ENCODE results near the gene CFAP410. TPM values are rescaled to one million over a fixed set of nuclear protein-coding genes. Genes with fewer than 3 reads are reported as not detected.

The CFAP410 gene
- polyA plus RNA-seq, 1 donor from 2014 or later, result 36.5 TPM

- no peaks in the 10 kb centered on the region for H3K27me3 ChIP-seq (ENCODE audit: insufficient read depth, low read depth, low read length)
- TF ChIP-seq MXI1 (conservative IDR thresholded peaks at IDR 0.05; ENCODE audit: poor library complexity, severe bottlenecking) (no peak), CTCF (IDR thresholded peaks at IDR 0.05; ENCODE audit: poor library complexity, severe bottlenecking) (no peak), EZH2 (IDR thresholded peaks at IDR 0.05; ENCODE audit: borderline replicate concordance, insufficient read depth, low read length, poor library complexity, severe bottlenecking) (no peak), POLR2AphosphoS5 (IDR thresholded peaks at IDR 0.05) (no peak), TAF1 (IDR thresholded peaks at IDR 0.05; ENCODE audit: low read depth) (no peak), EP300 (conservative IDR thresholded peaks at IDR 0.05; ENCODE audit: poor library complexity, severe bottlenecking) (no peak), RAD21 (conservative IDR thresholded peaks at IDR 0.05) (no peak), SMC3 (conservative IDR thresholded peaks at IDR 0.05; ENCODE audit: poor library complexity) (no peak)
- TF ChIP-seq, protein P1, sequence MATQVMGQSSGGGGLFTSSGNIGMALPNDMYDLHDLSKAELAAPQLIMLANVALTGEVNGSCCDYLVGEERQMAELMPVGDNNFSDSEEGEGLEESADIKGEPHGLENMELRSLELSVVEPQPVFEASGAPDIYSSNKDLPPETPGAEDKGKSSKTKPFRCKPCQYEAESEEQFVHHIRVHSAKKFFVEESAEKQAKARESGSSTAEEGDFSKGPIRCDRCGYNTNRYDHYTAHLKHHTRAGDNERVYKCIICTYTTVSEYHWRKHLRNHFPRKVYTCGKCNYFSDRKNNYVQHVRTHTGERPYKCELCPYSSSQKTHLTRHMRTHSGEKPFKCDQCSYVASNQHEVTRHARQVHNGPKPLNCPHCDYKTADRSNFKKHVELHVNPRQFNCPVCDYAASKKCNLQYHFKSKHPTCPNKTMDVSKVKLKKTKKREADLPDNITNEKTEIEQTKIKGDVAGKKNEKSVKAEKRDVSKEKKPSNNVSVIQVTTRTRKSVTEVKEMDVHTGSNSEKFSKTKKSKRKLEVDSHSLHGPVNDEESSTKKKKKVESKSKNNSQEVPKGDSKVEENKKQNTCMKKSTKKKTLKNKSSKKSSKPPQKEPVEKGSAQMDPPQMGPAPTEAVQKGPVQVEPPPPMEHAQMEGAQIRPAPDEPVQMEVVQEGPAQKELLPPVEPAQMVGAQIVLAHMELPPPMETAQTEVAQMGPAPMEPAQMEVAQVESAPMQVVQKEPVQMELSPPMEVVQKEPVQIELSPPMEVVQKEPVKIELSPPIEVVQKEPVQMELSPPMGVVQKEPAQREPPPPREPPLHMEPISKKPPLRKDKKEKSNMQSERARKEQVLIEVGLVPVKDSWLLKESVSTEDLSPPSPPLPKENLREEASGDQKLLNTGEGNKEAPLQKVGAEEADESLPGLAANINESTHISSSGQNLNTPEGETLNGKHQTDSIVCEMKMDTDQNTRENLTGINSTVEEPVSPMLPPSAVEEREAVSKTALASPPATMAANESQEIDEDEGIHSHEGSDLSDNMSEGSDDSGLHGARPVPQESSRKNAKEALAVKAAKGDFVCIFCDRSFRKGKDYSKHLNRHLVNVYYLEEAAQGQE (IDR thresholded peaks at IDR 0.05; ENCODE audit: borderline replicate concordance), result no peak
- no peaks in the 10 kb centered on the region for H3K9me3 ChIP-seq (ENCODE audit: low read length)
- H3K9ac ChIP-seq (ENCODE audit: low read length), result no peak overlapping the region
- H3K79me2 ChIP-seq (replicated peaks; ENCODE audit: insufficient read depth, low read length), result no peaks in the 10 kb centered on the region
- no peak overlapping the region for H3K4me2 ChIP-seq (ENCODE audit: low read length)
- H4K20me1 ChIP-seq (ENCODE audit: insufficient read depth), result no peaks in the 10 kb centered on the region
- H3K36me3 ChIP-seq (ENCODE audit: insufficient read depth, low read length), result no peaks in the 10 kb centered on the region
- no peaks in the 10 kb centered on the region for H3K9me2 ChIP-seq (ENCODE audit: insufficient read depth, low read length)
- H3K27ac ChIP-seq (ENCODE audit: low read length), result no peak overlapping the region
- no peaks in the 10 kb centered on the region for H3F3A ChIP-seq (ENCODE audit: insufficient read depth, low read length, poor library complexity, severe bottlenecking)
- H3K4me3 ChIP-seq (ENCODE audit: low read length), result no peak overlapping the region
- H2AFZ ChIP-seq (ENCODE audit: low read depth, low read length), result no peak overlapping the region
Measured at GRCh38 chr21:44335266-44336059, 3.7 kb downstream of the CFAP410 start.

DNA sequence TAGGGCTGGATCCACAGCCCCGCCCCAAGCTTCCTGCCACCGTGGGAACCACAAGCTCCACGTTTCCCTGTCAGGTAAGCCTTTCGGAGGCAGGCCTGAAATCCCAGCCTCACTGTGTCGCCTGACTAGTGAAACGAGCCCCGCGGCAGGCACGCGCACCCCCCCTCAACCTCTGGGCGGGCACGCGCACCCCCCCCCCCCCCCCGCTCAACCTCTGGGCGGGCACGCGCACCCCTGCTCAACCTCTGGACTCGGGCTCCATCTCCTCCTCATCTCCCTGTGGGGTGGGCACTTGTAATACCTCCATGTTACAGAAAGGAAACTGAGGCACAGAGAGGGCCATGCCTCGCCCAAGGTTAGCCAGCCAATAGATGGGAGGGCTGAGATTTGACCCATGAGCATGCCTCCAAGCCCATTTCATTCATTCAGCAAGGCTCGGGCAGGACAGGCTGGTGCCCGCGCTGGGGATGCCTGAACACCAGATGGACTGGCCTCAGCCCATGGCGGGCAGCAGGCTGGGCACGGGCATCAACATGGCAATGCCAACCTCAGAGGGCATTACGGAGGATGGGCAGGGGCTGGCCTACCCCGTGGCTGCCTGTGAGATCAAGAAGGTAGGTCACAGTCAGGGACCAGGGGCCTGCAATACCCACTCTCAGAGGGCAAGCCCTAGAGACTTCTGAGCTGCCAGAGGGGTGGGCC, 4.7 kb downstream of the CFAP410 start:
- H3K79me2 ChIP-seq (replicated peaks; ENCODE audit: insufficient read depth, low read length), result no peaks in the 10 kb centered on the region
- no peak for TF ChIP-seq POLR2AphosphoS5 (IDR thresholded peaks at IDR 0.05)
- no peak for TF ChIP-seq CTCF (IDR thresholded peaks at IDR 0.05; ENCODE audit: poor library complexity, severe bottlenecking)
- H3F3A ChIP-seq (ENCODE audit: insufficient read depth, low read length, poor library complexity, severe bottlenecking), result no peaks in the 10 kb centered on the region
- no peaks in the 10 kb centered on the region for H3K36me3 ChIP-seq (ENCODE audit: insufficient read depth, low read length)
- no peak overlapping the region for H3K9ac ChIP-seq (ENCODE audit: low read length)
- no peaks in the 10 kb centered on the region for H3K27me3 ChIP-seq (ENCODE audit: insufficient read depth, low read depth, low read length)
- no peaks in the 10 kb centered on the region for H4K20me1 ChIP-seq (ENCODE audit: insufficient read depth)
- H3K27ac ChIP-seq (ENCODE audit: low read length), result no peak overlapping the region
- no peak overlapping the region for H2AFZ ChIP-seq (ENCODE audit: low read depth, low read length)
- H3K4me2 ChIP-seq (ENCODE audit: low read length), result no peak overlapping the region
- no peaks in the 10 kb centered on the region for H3K9me3 ChIP-seq (ENCODE audit: low read length)
- H3K9me2 ChIP-seq (ENCODE audit: insufficient read depth, low read length), result no peaks in the 10 kb centered on the region
- H3K4me3 ChIP-seq (ENCODE audit: low read length), result no peak overlapping the region

Measured in neural cell (in vitro differentiated cells).